Neural cell (in vitro differentiated cells): ENCODE measurements around the gene LAMA5. TPM values are rescaled to one million over a fixed set of nuclear protein-coding genes. Genes with fewer than 3 reads are reported as not detected.

Experiments
- H2AFZ ChIP-seq: fragments of 200-600, 300-800 bp; sonication (generic), shearing (Covaris generic); 2 replicates; pipeline ENCODE4 v1.6.0; 2014; ENCODE audit warnings: low read depth, mild to moderate bottlenecking, antibody characterized with exemption, low read length, moderate library complexity
- H3F3A ChIP-seq: fragments of 200-600 bp; shearing (Covaris generic); 2 replicates; pipeline ENCODE4 v1.6.1; 2016; ENCODE audit warnings: mild to moderate bottlenecking, moderate library complexity, mixed read lengths, antibody characterized with exemption, low read length; ENCODE audit not compliant: insufficient read depth, poor library complexity, severe bottlenecking
- H3K27ac ChIP-seq: fragments of 200-600, 300-800 bp; sonication (generic), shearing (Covaris generic); 2 replicates; pipeline ENCODE4 v1.5.1; 2014; ENCODE audit warnings: mild to moderate bottlenecking, low read length, moderate library complexity
- H3K27me3 ChIP-seq: fragments of 300-800, 200-600 bp; sonication (generic), shearing (Covaris generic); 2 replicates; pipeline ENCODE4 v1.6.0; 2014; ENCODE audit warnings: mild to moderate bottlenecking, low read depth, low read length, moderate library complexity; ENCODE audit not compliant: insufficient read depth
- H3K36me3 ChIP-seq: fragments of 300-800, 200-600 bp; sonication (generic), shearing (Covaris generic); 2 replicates; pipeline ENCODE4 v1.5.1; 2014; ENCODE audit warnings: mild to moderate bottlenecking, antibody characterized with exemption, low read length, moderate library complexity; ENCODE audit not compliant: insufficient read depth
- H3K4me2 ChIP-seq: fragments of 300-800, 200-600 bp; sonication (generic), shearing (Covaris generic); 2 replicates; pipeline ENCODE4 v1.6.0; 2014; ENCODE audit warnings: mild to moderate bottlenecking, low read length
- H3K4me3 ChIP-seq: fragments of 300-800, 200-600 bp; sonication (generic), shearing (Covaris generic); 2 replicates; pipeline ENCODE4 v1.5.1; 2014; ENCODE audit warnings: mild to moderate bottlenecking, low read length, moderate library complexity
- H3K79me2 ChIP-seq: fragments of 200-600 bp; shearing (Covaris generic); replicated peaks from 2 replicates; pipeline ENCODE4 v1.6.0; 2014; ENCODE audit warnings: mild to moderate bottlenecking, low read length, moderate library complexity; ENCODE audit not compliant: insufficient read depth
- H3K9ac ChIP-seq: fragments of 300-800, 200-600 bp; sonication (generic), shearing (Covaris generic); 2 replicates; pipeline ENCODE4 v1.6.1; 2016; ENCODE audit warnings: mild to moderate bottlenecking, low read length, mixed read lengths
- H3K9me2 ChIP-seq: fragments of 200-600 bp; shearing (Covaris generic); 2 replicates; pipeline ENCODE4 v1.6.1; 2016; ENCODE audit warnings: mild to moderate bottlenecking, low read length, mixed read lengths; ENCODE audit not compliant: insufficient read depth
- H3K9me3 ChIP-seq: fragments of 200-600, 300-800 bp; sonication (generic), shearing (Covaris generic); 2 replicates; pipeline ENCODE4 v1.6.1; 2016; ENCODE audit warnings: mild to moderate bottlenecking, mixed run types, low read length, moderate library complexity, mixed read lengths
- H4K20me1 ChIP-seq: fragments of 200-600 bp; shearing (Covaris generic); 2 replicates; pipeline ENCODE4 v1.6.1; 2016; ENCODE audit warnings: mild to moderate bottlenecking, mixed run types; ENCODE audit not compliant: insufficient read depth
- EP300 ChIP-seq: fragments of 450-650 bp; conservative IDR thresholded peaks from 2 replicates; pipeline ENCODE4 v1.6.1; 2014; ENCODE audit warnings: antibody characterized with exemption, mild to moderate bottlenecking, moderate library complexity; ENCODE audit not compliant: poor library complexity, severe bottlenecking
- EZH2 ChIP-seq: fragments of 200-600, 300-800 bp; shearing (Covaris generic), sonication (generic); IDR thresholded peaks from 2 replicates; pipeline ENCODE4 v1.6.1; 2014; ENCODE audit warnings: antibody characterized with exemption, low read length, borderline replicate concordance, mild to moderate bottlenecking; ENCODE audit not compliant: insufficient read depth, poor library complexity, severe bottlenecking
- MXI1 ChIP-seq: fragments of 450-650 bp; conservative IDR thresholded peaks from 2 replicates; pipeline ENCODE4 v1.6.1; 2014; ENCODE audit warnings: antibody characterized with exemption, mild to moderate bottlenecking; ENCODE audit not compliant: poor library complexity, severe bottlenecking
- POLR2AphosphoS5 ChIP-seq: IDR thresholded peaks from 2 replicates; pipeline ENCODE4 v1.6.1; 2012
- RAD21 ChIP-seq: fragments of 450-650 bp; conservative IDR thresholded peaks from 2 replicates; pipeline ENCODE4 v1.6.1; 2014; ENCODE audit warnings: antibody characterized with exemption, mild to moderate bottlenecking, moderate library complexity
- SMC3 ChIP-seq: fragments of 450-650 bp; conservative IDR thresholded peaks from 2 replicates; pipeline ENCODE4 v1.6.1; 2014; ENCODE audit warnings: antibody characterized with exemption, mild to moderate bottlenecking, moderate library complexity; ENCODE audit not compliant: poor library complexity
- TAF1 ChIP-seq: IDR thresholded peaks from 2 replicates; pipeline ENCODE4 v1.6.1; 2012; ENCODE audit warnings: low read depth
- polyA plus RNA-seq: library from polyadenylated mRNA; depleted of rRNA; stranded (reverse); fragments of >200 nt; gene quantifications from 2 replicates; pipeline ENCODE4 v1.2.3, GENCODE V29; 2014
- TF ChIP-seq, protein P1 (sequence below): fragments of 450-650 bp; IDR thresholded peaks from 2 replicates; pipeline ENCODE4 v1.5.1; 2014; ENCODE audit warnings: antibody characterized with exemption, mild to moderate bottlenecking, moderate library complexity; ENCODE audit not compliant: poor library complexity, severe bottlenecking
- TF ChIP-seq, protein P2 (sequence below): IDR thresholded peaks from 2 replicates; pipeline ENCODE4 v1.6.1; 2012; ENCODE audit warnings: borderline replicate concordance

The LAMA5 gene
- polyA plus RNA-seq, 1 donor from 2014 or later, result 27.2 TPM

DNA sequence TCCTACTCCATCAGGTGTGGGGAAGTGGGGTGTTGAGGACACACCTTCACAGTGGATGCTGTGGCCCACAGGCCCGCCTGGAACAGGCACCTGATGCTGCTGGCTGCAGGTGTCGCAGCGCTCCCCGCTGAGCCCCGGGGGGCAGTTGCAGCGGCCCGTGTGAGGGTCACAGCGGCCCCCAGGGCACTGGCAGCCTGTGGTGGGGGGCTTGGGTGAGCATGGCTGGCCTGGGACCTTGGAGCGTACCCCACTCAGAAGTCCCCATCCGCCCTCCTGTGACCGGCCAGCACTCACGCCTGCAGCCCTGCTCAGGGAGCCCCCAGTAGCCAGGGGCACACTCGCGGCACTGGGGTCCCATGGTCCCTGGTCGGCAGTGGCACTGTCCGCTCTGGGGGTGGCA lies 45.1 kb downstream of the LAMA5 start:
- Histone ChIP-seq H3K27ac (no peak overlapping the region), H3K36me3 (no peaks in the 10 kb centered on the region), H3K9me2 (no peaks in the 10 kb centered on the region), H3K79me2 (no peaks in the 10 kb centered on the region), H3K9me3 (no peaks in the 10 kb centered on the region), H4K20me1 (no peaks in the 10 kb centered on the region), H2AFZ (no peak overlapping the region), H3K4me2 (no peak overlapping the region), H3K9ac (no peak overlapping the region), H3K27me3 (no peaks in the 10 kb centered on the region), H3F3A (no peaks in the 10 kb centered on the region), H3K4me3 (no peak overlapping the region)
- no peak for TF ChIP-seq EZH2
- no peak for TF ChIP-seq TAF1
- no peak for TF ChIP-seq EP300
- TF ChIP-seq MXI1, result no peak
- TF ChIP-seq, protein P1, sequence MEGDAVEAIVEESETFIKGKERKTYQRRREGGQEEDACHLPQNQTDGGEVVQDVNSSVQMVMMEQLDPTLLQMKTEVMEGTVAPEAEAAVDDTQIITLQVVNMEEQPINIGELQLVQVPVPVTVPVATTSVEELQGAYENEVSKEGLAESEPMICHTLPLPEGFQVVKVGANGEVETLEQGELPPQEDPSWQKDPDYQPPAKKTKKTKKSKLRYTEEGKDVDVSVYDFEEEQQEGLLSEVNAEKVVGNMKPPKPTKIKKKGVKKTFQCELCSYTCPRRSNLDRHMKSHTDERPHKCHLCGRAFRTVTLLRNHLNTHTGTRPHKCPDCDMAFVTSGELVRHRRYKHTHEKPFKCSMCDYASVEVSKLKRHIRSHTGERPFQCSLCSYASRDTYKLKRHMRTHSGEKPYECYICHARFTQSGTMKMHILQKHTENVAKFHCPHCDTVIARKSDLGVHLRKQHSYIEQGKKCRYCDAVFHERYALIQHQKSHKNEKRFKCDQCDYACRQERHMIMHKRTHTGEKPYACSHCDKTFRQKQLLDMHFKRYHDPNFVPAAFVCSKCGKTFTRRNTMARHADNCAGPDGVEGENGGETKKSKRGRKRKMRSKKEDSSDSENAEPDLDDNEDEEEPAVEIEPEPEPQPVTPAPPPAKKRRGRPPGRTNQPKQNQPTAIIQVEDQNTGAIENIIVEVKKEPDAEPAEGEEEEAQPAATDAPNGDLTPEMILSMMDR, result no peak

DNA sequence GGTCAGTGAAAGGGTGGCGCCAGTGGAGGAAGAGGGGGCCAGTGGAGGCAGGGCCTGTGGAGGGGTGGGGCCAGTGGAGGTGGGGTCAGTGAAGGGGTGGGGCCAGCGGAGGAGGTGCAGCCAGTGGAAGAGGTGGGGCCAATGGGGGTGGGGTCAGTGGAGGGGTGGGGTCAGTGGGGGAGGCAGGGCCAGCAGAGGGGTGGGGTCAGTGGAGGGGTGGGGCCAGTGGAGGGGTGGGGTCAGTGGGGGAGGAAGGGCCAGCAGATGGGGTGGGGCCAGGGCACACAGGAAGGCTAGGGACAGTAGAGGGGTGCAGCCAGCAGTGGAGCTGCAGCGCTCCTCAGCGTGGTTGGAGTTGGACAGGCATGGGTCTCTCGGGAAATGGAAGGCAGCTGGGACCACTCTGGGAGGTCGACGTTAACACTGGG lies 45.6 kb downstream of the LAMA5 start:
- H3K4me2 ChIP-seq, result no peak overlapping the region
- TF ChIP-seq EP300, result no peak
- TF ChIP-seq EZH2, result no peak
- TF ChIP-seq TAF1, result no peak
- TF ChIP-seq MXI1, result no peak
- TF ChIP-seq, protein P1, result no peak
- no peak for TF ChIP-seq RAD21
- TF ChIP-seq POLR2AphosphoS5, result no peak
- TF ChIP-seq, protein P2, sequence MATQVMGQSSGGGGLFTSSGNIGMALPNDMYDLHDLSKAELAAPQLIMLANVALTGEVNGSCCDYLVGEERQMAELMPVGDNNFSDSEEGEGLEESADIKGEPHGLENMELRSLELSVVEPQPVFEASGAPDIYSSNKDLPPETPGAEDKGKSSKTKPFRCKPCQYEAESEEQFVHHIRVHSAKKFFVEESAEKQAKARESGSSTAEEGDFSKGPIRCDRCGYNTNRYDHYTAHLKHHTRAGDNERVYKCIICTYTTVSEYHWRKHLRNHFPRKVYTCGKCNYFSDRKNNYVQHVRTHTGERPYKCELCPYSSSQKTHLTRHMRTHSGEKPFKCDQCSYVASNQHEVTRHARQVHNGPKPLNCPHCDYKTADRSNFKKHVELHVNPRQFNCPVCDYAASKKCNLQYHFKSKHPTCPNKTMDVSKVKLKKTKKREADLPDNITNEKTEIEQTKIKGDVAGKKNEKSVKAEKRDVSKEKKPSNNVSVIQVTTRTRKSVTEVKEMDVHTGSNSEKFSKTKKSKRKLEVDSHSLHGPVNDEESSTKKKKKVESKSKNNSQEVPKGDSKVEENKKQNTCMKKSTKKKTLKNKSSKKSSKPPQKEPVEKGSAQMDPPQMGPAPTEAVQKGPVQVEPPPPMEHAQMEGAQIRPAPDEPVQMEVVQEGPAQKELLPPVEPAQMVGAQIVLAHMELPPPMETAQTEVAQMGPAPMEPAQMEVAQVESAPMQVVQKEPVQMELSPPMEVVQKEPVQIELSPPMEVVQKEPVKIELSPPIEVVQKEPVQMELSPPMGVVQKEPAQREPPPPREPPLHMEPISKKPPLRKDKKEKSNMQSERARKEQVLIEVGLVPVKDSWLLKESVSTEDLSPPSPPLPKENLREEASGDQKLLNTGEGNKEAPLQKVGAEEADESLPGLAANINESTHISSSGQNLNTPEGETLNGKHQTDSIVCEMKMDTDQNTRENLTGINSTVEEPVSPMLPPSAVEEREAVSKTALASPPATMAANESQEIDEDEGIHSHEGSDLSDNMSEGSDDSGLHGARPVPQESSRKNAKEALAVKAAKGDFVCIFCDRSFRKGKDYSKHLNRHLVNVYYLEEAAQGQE, result no peak
- no peak for TF ChIP-seq SMC3
- no peak overlapping the region for H3K27ac ChIP-seq
- no peaks in the 10 kb centered on the region for H3F3A ChIP-seq
- H4K20me1 ChIP-seq, result no peaks in the 10 kb centered on the region
- H3K4me3 ChIP-seq, result no peak overlapping the region
- H2AFZ ChIP-seq, result no peak overlapping the region
- H3K27me3 ChIP-seq, result no peaks in the 10 kb centered on the region
- no peak overlapping the region for H3K9ac ChIP-seq
- no peaks in the 10 kb centered on the region for H3K36me3 ChIP-seq
- H3K9me2 ChIP-seq, result no peaks in the 10 kb centered on the region
- no peaks in the 10 kb centered on the region for H3K79me2 ChIP-seq
- H3K9me3 ChIP-seq, result no peaks in the 10 kb centered on the region
